HepG2 (cell line): ENCODE results near the gene YKT6.

Source experiments
- FOSL2 ChIP-seq: sonication (generic); formaldehyde crosslinking; IDR thresholded peaks from 2 replicates; pipeline ENCODE4 v1.4.0; 2020; ENCODE audit warnings: missing genetic modification reagents
- MAZ ChIP-seq, 2 experiments: sonication (generic) in 1 of 2; formaldehyde crosslinking in 1 of 2; IDR thresholded peaks; 2 replicates each; pipeline versions ENCODE4 v1.5.0 to v1.6.1; 2012 to 2020; ENCODE audit warnings: low read depth in 2 of 2, mild to moderate bottlenecking in 2 of 2, borderline replicate concordance in 1 of 2, improper control_type of control experiment in 1 of 2, low read length in 1 of 2, missing genetic modification reagents in 1 of 2, moderate library complexity in 1 of 2
- ZNF432 ChIP-seq: sonication (generic); formaldehyde crosslinking; IDR thresholded peaks from 2 replicates; pipeline ENCODE4 v1.5.0; 2020; ENCODE audit warnings: missing genetic modification reagents, mild to moderate bottlenecking, borderline replicate concordance

DNA sequence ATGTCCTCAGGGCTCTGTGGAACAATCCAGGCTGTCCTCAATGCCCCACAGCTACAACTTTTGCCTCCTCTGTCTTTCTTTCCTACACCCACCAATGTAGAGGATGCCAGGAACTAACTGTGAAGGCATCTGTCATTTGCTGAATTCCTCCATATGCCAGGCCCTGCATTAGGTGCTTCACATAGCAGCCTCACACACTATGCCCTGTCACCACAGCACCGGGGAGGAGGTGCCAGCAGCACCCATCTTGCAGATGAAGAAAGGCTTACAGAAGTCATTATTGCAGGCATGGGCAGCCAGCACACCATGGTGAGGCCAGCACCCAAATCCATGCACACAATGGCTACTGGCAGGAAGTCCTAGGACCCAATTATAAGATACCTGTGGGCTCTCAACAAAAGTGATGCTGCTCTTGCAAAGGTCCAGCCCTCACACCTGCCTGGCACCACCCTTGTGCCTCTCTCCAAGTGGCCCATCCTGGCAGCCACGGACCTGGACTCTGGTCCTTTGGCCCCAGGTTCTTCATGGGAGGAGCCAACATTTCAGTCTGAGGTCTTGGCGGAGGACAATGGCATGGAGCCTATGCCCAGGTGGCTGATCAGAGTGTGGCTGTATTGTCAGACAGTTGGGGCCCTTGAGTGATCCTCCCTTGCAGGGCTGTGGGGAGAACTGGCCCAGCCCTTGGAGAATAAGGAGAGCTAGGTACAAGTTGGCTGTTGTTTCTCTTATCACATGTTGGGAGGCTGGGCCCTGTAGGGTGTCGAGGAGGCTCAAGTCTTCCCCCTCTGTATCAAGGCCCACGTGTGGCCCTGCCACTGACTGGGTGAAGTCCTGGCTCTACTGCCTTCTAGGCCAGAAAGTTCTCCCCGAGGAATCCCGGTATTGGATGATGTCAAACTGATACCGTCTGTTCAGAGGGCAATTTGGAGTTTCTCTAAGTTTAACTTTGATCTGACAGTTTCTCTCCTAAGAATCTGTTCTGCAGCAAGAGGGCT is 45.3 kb upstream of the YKT6 start:
- TF ChIP-seq ZNF432 (CRISPR knock-in tag) (no peak), FOSL2 (CRISPR knock-in tag) (no peak), MAZ (IDR thresholded peaks at IDR 0.05; ENCODE audit: borderline replicate concordance, low read depth, low read length) (no peak), MAZ (CRISPR knock-in tag; IDR thresholded peaks at IDR 0.05; ENCODE audit: low read depth) (no peak)
